Stimulated activated effector memory CD8-positive, alpha-beta T cell treated with anti-CD3 and anti-CD28 coated beads, Interleukin-12 subunit alpha, Interleukin-12 subunit beta, amount 100 ng/mL, for 72 hours (primary cell): ENCODE data around the gene OTULIN.

Experiments used
- ATAC-seq: fragments of 150-1000 bp; cut with Tn5 transposase; 2 replicates; pipeline ENCODE4 v1.10.0; 2021
- DNase-seq, 2 donors: peaks; one replicate each; pipeline ENCODE4 v3.0.0; 2021 to 2022; ENCODE audit warnings: low spot score in 2 of 2
- H3K27ac Mint-ChIP-seq: one replicate; pipeline ENCODE4 v1.8.0; 2022; ENCODE audit warnings: mild to moderate bottlenecking, mixed read lengths
- H3K36me3 Mint-ChIP-seq: one replicate; pipeline ENCODE4 v1.8.0; 2022; ENCODE audit warnings: mild to moderate bottlenecking, mixed read lengths
- H3K4me1 Mint-ChIP-seq: one replicate; pipeline ENCODE4 v1.8.0; 2022; ENCODE audit warnings: mixed read lengths
- H3K4me3 Mint-ChIP-seq: one replicate; pipeline ENCODE4 v1.8.0; 2022; ENCODE audit warnings: mild to moderate bottlenecking, mixed read lengths
- H3K9me3 Mint-ChIP-seq: one replicate; pipeline ENCODE4 v1.8.0; 2022; ENCODE audit warnings: mixed read lengths

OTULIN gene

GRCh38 chr5:14663734-14664269 lies 716 bp upstream of the OTULIN start:
- H3K4me3 Mint-ChIP-seq: peak overlapping the region; percentile 92
- peaks cover 59% of the 10 kb centered on the region for H3K4me1 Mint-ChIP-seq
- H3K9me3 Mint-ChIP-seq: no peaks in the 10 kb centered on the region
- DNase-seq: peak in 1 of 2 donors; percentile 76
- H3K36me3 Mint-ChIP-seq: peaks cover 41% of the 10 kb centered on the region
- ATAC-seq: no peak
- peak overlapping the region; percentile 92 for H3K27ac Mint-ChIP-seq

GRCh38 chr5:14665101-14665822 lies 744 bp downstream of the OTULIN start:
- Mint-ChIP-seq H3K4me3 (peak overlapping the region; percentile 92), H3K27ac (peak overlapping the region; percentile 92), H3K36me3 (peaks cover 56% of the 10 kb centered on the region), H3K4me1 (peaks cover 66% of the 10 kb centered on the region), H3K9me3 (no peaks in the 10 kb centered on the region)
- ATAC-seq (no peak), DNase-seq (peak in 1 of 2 donors; percentile 65)

DNA sequence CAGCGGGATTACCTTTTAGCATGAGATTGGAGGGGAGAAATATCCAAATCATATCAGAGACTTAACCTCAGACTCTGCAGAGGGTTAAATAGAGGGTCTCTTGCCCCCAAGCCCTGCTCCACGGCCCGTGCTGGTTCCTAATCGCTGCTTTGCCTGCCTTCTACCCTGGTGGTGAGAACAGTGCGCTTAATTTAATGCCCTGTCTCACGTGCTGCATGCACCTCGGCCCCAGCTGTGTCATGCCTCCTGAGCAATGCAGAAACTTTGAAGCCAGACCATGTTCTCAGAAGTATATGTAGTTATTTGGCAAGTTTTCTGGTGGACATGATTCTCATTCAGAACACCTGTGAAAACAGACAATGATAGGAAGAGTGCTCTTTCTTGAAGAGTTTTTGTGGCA lies 1.4 kb downstream of the OTULIN start:
- peak in 1 of 2 donors; percentile 75 for DNase-seq
- Mint-ChIP-seq H3K4me1 (peaks cover 68% of the 10 kb centered on the region), H3K27ac (peak overlapping the region; percentile 92)

GRCh38 chr5:14666357-14666756 lies 1.8 kb downstream of the OTULIN start:
- Mint-ChIP-seq H3K4me3 (peak overlapping the region; percentile 92), H3K4me1 (peaks cover 68% of the 10 kb centered on the region), H3K27ac (peak overlapping the region; percentile 92), H3K9me3 (no peaks in the 10 kb centered on the region), H3K36me3 (peaks cover 67% of the 10 kb centered on the region)
- no peak for ATAC-seq
- no peak for DNase-seq

More for the DNA sequence above, 1.4 kb downstream of the OTULIN start:
- H3K9me3 Mint-ChIP-seq: no peaks in the 10 kb centered on the region
- peak overlapping the region; percentile 92 for H3K4me3 Mint-ChIP-seq
- ATAC-seq: peak; percentile 55
- H3K36me3 Mint-ChIP-seq: peaks cover 63% of the 10 kb centered on the region

DNA sequence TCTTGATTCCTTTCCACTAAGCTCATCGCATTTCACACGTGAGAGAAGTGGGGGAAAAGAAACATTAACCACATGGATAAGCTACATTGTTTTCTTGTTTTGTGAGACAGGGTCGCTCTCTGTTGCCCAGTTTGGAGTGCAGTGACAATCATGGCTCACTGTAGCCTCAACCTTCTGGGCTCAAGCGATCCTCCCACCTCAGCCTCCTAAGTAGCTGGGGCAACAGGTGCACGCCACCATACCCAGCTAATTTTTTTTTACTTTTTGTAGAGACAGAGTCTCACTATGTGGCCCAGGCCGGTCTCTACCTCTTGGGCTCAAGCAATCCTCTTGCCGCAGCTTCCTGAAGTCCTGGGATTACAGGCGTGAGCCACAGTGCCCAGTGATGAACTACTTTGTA lies 2.8 kb downstream of the OTULIN start:
- peak overlapping the region; percentile 92 for H3K27ac Mint-ChIP-seq
- ATAC-seq: no peak
- no peaks in the 10 kb centered on the region for H3K9me3 Mint-ChIP-seq
- H3K4me1 Mint-ChIP-seq: peaks cover 73% of the 10 kb centered on the region
- H3K4me3 Mint-ChIP-seq: peak overlapping the region; percentile 92
- peaks cover 74% of the 10 kb centered on the region for H3K36me3 Mint-ChIP-seq
- DNase-seq: no peak

- peaks cover 74% of the 10 kb centered on the region for H3K36me3 Mint-ChIP-seq
- no peak for ATAC-seq
- H3K9me3 Mint-ChIP-seq: no peaks in the 10 kb centered on the region
- peak overlapping the region; percentile 92 for H3K27ac Mint-ChIP-seq
- H3K4me3 Mint-ChIP-seq: peak overlapping the region; percentile 92
- peaks cover 78% of the 10 kb centered on the region for H3K4me1 Mint-ChIP-seq
- peak in 1 of 2 donors; percentile 58 for DNase-seq
Observed at GRCh38 chr5:14667770-14668169, 3.3 kb downstream of the OTULIN start.

DNA sequence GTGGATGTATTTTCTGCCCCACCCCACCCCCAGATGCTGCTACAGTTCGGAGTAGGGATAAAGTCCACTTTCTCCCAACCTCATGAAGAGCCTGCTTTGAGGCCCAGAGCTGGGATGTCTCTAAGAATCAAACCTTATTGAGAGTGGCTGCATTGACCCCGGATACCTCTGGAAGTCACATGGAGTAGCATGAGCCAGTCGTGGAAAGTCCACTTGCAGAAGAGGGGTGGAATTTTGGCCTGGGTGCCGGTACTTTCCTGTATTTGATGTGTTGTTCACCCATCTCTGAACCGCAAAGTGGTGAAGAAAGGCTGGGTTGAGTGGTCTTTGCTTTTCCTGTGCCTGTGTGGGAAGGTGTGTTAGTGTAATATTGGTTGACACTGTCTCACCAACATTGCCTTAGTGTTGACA lies 3.7 kb downstream of the OTULIN start:
- peak overlapping the region; percentile 92 for H3K4me3 Mint-ChIP-seq
- peak overlapping the region; percentile 92 for H3K27ac Mint-ChIP-seq
- peaks cover 75% of the 10 kb centered on the region for H3K36me3 Mint-ChIP-seq
- DNase-seq: peak; percentile 40 to 85
- peaks cover 80% of the 10 kb centered on the region for H3K4me1 Mint-ChIP-seq
- peak; percentile 56 for ATAC-seq
- H3K9me3 Mint-ChIP-seq: no peaks in the 10 kb centered on the region

DNA sequence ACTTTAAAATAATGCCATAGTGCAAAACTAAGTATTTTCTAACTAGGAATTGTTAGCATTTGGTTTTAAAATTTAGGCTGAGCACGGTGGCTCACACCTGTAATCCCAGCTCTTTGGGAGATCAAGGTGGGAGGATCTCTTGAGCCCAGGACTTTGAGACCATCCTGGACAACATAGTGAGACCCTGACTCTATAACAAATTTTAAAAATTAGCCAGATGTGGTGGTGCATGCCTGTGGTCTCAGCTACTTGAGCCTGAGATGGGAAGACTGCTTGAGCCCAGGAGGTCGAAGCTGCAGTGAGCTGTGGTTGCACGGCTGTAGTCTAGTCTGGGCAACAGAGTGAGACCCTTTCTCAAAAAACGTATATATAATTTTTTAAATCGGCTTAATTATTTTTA lies 4.9 kb downstream of the OTULIN start:
- DNase-seq (no peak), ATAC-seq (no peak)
- H3K9me3 Mint-ChIP-seq: no peaks in the 10 kb centered on the region
- H3K4me1 Mint-ChIP-seq: peaks cover 80% of the 10 kb centered on the region
- H3K4me3 Mint-ChIP-seq: peak overlapping the region; percentile 92
- H3K27ac Mint-ChIP-seq: peak overlapping the region; percentile 92
- H3K36me3 Mint-ChIP-seq: peaks cover 80% of the 10 kb centered on the region

GRCh38 chr5:14669975-14670374 lies 5.5 kb downstream of the OTULIN start:
- H3K27ac Mint-ChIP-seq: peak overlapping the region; percentile 71
- ATAC-seq (peak; percentile 63), DNase-seq (no peak)
- H3K36me3 Mint-ChIP-seq: peaks cover 83% of the 10 kb centered on the region
- peaks cover 84% of the 10 kb centered on the region for H3K4me1 Mint-ChIP-seq
- peak overlapping the region; percentile 68 for H3K4me3 Mint-ChIP-seq
- H3K9me3 Mint-ChIP-seq: no peaks in the 10 kb centered on the region

DNA sequence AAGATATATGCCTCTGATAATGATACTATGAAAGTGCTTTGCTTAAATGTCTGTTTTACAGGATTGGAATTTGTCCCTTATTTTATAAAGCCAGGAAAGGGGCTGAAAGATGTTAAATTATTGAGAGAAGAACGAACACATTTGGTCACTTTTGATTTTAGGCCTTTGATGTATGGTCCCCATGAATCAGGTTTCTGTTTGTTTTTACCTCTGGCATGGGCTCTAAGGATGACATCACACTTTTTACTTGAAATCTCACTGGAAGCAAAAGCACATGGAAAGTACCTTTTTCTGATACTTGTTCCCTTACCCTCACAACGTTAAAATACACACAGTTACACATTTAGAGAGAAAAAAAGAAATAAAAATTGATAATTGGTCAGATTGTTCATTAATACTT lies 6.9 kb downstream of the OTULIN start:
- DNase-seq (no peak), ATAC-seq (peak; percentile 39)
- no peaks in the 10 kb centered on the region for H3K9me3 Mint-ChIP-seq
- H3K27ac Mint-ChIP-seq: peak overlapping the region; percentile 92
- peaks cover 91% of the 10 kb centered on the region for H3K4me1 Mint-ChIP-seq
- peak overlapping the region; percentile 68 for H3K4me3 Mint-ChIP-seq
- peaks cover 86% of the 10 kb centered on the region for H3K36me3 Mint-ChIP-seq

DNA sequence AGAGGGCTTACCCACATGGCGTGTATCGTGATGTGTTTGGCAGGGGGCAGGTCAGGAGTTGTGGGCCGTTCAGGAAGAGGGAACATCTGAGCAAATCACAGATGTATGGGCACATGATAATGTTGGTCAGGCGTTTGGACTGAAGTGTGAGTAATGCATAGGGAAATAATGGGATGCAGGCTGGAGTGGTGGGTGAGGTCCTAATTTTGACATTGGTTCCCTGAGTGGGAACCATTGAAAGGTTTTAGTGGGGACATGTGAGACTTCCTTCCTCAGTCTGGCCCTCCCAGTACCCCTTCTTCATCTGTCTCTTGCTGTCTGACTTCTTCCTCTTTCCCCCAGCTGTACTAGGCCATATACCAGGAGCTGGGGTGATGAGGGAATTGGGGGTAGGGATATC lies 7.6 kb downstream of the OTULIN start:
- H3K4me3 Mint-ChIP-seq: peak overlapping the region; percentile 68
- H3K9me3 Mint-ChIP-seq: no peaks in the 10 kb centered on the region
- H3K36me3 Mint-ChIP-seq: peaks cover 86% of the 10 kb centered on the region
- peak overlapping the region; percentile 92 for H3K27ac Mint-ChIP-seq
- ATAC-seq (no peak), DNase-seq (no peak)
- peaks cover 88% of the 10 kb centered on the region for H3K4me1 Mint-ChIP-seq

- no peak for DNase-seq
- Mint-ChIP-seq H3K4me3 (peak overlapping the region; percentile 68), H3K4me1 (peaks cover 83% of the 10 kb centered on the region), H3K9me3 (no peaks in the 10 kb centered on the region), H3K36me3 (peaks cover 88% of the 10 kb centered on the region), H3K27ac (peak overlapping the region; percentile 92)
- no peak for ATAC-seq
Observed at GRCh38 chr5:14672484-14673394, 8.2 kb downstream of the OTULIN start.

- no peak for DNase-seq
- no peak for ATAC-seq
- no peaks in the 10 kb centered on the region for H3K9me3 Mint-ChIP-seq
- H3K27ac Mint-ChIP-seq: peak overlapping the region; percentile 92
- H3K4me1 Mint-ChIP-seq: peaks cover 83% of the 10 kb centered on the region
- H3K4me3 Mint-ChIP-seq: peak overlapping the region; percentile 26
- peaks cover 90% of the 10 kb centered on the region for H3K36me3 Mint-ChIP-seq
Observed at GRCh38 chr5:14673443-14673842, 8.9 kb downstream of the OTULIN start.

DNA sequence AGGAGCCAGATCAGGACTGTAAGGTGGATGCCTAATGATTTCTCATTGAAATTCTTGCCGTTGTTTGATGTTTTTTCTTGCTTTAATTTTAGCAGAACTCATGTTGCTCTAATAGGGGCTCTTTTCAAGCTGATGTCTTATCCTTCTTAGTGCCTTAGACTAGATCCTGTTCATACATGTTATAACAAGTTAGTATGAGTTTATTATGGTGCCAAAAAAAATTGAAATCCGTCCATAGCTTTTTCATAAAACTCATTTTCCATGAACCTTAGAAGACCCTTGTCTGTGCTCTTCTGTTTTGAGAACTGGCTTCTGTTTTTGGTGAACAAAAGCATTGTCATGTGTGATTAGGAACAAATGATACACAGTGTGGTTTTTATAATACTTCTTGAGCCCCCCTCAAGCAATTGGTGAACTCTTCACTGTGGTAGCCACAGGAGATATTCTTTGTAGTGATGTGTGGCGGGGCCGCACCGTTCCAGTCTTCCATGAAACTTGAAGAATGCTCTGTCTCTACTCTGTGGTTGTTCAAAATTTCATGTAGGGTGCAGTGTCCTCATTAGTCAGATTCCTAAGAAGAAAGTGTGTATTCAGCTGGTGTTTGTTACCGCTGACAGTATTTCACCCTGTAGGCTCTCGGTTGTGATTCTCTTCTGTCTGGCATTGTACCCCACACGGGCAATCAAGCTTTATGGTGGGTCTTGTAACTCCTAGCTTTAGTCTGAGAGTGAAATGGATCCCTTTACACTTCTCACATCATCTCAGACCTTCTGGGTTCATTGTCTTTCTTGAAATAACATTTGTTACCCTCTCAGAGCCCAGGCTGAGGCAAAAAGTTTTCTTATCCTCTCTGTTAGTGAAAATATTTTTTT lies 10.7 kb downstream of the OTULIN start:
- Mint-ChIP-seq H3K4me1 (peaks cover 78% of the 10 kb centered on the region), H3K9me3 (no peaks in the 10 kb centered on the region), H3K36me3 (peaks cover 90% of the 10 kb centered on the region), H3K4me3 (peak overlapping the region; percentile 78), H3K27ac (peak overlapping the region; percentile 96)
- ATAC-seq (peak; percentile 64), DNase-seq (no peak)
